ENCODE data around the gene CPN2.

The CPN2 gene

DNA sequence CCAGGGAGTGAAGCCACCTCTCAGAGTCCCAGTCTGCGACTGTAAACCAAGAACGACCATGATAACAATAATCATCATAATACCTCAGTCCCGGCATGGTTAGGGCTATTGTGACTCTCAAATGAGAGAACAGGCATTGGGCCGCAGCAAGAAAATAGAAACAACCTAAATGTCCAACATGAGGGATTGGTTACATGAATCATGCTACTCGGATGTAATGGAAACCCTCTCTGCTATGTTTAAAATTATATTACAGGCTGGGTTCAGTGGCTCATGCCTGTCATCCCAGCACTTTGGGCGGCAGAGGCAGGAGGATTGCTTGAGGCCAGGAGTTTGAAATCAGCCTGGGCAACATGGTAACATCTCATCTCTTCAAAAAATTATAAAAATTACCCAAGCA, 2.8 kb downstream of the CPN2 start:
- ATAC-seq: no peak
- Mint-ChIP-seq H3K36me3 (no peaks in the 10 kb centered on the region), H3K4me1 (peaks cover 6% of the 10 kb centered on the region)

GRCh38 chr3:194346621-194347020, 4.5 kb downstream of the CPN2 start:
- H3K4me1 Mint-ChIP-seq: peaks cover 6% of the 10 kb centered on the region
- H3K9me3 Mint-ChIP-seq: no peaks in the 10 kb centered on the region
- no peaks in the 10 kb centered on the region for H3K36me3 Mint-ChIP-seq
- H3K27me3 Mint-ChIP-seq: peaks cover 42% of the 10 kb centered on the region
- no peak for ATAC-seq
- no peak overlapping the region for H3K27ac Mint-ChIP-seq
- no peak overlapping the region for H3K4me3 Mint-ChIP-seq

More for the DNA sequence above, 2.8 kb downstream of the CPN2 start:
- no peaks in the 10 kb centered on the region for H3K9me3 Mint-ChIP-seq
- H3K27ac Mint-ChIP-seq: no peak overlapping the region
- H3K4me3 Mint-ChIP-seq: no peak overlapping the region
- peaks cover 27% of the 10 kb centered on the region for H3K27me3 Mint-ChIP-seq

GRCh38 chr3:194346035-194346434, 5.1 kb downstream of the CPN2 start:
- Mint-ChIP-seq H3K36me3 (no peaks in the 10 kb centered on the region), H3K9me3 (no peaks in the 10 kb centered on the region), H3K27ac (no peak overlapping the region), H3K4me3 (no peak overlapping the region), H3K27me3 (peaks cover 47% of the 10 kb centered on the region), H3K4me1 (peaks cover 6% of the 10 kb centered on the region)
- ATAC-seq: no peak

DNA sequence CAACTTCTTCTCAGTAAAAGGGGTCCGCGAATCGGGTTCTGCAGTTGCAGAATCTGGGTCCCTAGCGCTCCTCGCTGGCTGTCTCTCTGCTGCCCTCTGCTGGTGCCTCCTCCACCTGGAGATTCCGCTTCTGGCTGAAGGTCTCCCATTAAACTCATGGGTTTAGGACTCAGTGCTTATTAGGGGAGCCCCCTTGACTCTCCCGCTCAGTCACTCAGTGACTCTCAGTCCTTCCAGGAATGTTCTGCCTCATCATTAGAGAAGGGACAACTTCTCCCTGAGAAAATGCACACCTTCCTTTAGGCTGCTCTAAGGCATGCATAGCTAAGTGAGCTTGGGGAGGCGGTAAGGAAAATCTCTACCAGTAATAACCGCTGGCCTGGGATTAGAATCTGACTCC, 7.1 kb downstream of the CPN2 start:
- peaks cover 6% of the 10 kb centered on the region for H3K4me1 Mint-ChIP-seq
- peak; percentile 62 for ATAC-seq
- no peak overlapping the region for H3K4me3 Mint-ChIP-seq
- H3K9me3 Mint-ChIP-seq: no peaks in the 10 kb centered on the region
- peaks cover 48% of the 10 kb centered on the region for H3K27me3 Mint-ChIP-seq
- H3K27ac Mint-ChIP-seq: no peak overlapping the region
- H3K36me3 Mint-ChIP-seq: no peaks in the 10 kb centered on the region

- Mint-ChIP-seq H3K27ac (no peak overlapping the region), H3K27me3 (peaks cover 48% of the 10 kb centered on the region), H3K4me3 (no peak overlapping the region), H3K4me1 (peaks cover 6% of the 10 kb centered on the region), H3K36me3 (no peaks in the 10 kb centered on the region), H3K9me3 (no peaks in the 10 kb centered on the region)
- no peak for ATAC-seq
These were observed 7.6 kb downstream of the CPN2 start for GRCh38 chr3:194343561-194343893.

DNA sequence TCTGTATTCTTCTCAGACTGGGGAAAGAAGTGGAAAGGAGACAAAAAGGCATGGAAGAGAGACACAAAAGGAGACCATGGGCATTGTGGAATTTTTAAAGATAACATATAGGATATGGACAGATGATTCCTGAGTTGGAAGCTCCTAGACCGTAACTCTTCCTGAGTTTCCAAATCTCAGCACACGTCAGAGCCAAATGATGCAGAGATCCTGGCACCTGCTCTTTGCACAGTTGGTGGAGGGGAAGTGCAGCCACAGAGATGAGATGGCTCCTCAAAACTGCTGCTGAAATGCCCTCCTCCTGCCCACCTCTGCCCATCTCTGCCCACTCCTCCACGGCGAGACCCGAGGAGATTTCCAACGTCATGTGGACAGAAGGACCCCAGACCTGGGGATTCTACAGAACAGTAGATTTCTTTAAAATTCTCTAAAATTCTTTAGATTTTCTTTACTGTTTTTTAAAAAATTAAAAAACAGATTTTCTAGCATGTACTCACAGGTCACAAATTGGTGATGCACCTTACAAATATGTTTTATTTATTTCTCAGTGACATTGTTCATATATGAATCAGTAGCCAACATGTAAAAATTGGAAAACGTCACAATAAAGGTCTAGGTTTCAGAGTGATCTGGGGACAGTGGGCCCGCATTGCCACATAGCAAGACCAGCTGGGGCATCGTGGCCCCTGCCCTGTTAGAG, 8.1 kb downstream of the CPN2 start:
- Mint-ChIP-seq H3K9me3 (no peaks in the 10 kb centered on the region), H3K27me3 (peaks cover 48% of the 10 kb centered on the region), H3K27ac (no peak overlapping the region), H3K4me1 (peaks cover 6% of the 10 kb centered on the region), H3K36me3 (no peaks in the 10 kb centered on the region), H3K4me3 (no peak overlapping the region)
- no peak for ATAC-seq

GRCh38 chr3:194340757-194341400, 10.2 kb downstream of the CPN2 start:
- H3K27ac Mint-ChIP-seq: no peak overlapping the region
- no peak overlapping the region for H3K4me3 Mint-ChIP-seq
- no peaks in the 10 kb centered on the region for H3K36me3 Mint-ChIP-seq
- peaks cover 6% of the 10 kb centered on the region for H3K4me1 Mint-ChIP-seq
- H3K27me3 Mint-ChIP-seq: peaks cover 53% of the 10 kb centered on the region
- ATAC-seq: no peak
- H3K9me3 Mint-ChIP-seq: no peaks in the 10 kb centered on the region

DNA sequence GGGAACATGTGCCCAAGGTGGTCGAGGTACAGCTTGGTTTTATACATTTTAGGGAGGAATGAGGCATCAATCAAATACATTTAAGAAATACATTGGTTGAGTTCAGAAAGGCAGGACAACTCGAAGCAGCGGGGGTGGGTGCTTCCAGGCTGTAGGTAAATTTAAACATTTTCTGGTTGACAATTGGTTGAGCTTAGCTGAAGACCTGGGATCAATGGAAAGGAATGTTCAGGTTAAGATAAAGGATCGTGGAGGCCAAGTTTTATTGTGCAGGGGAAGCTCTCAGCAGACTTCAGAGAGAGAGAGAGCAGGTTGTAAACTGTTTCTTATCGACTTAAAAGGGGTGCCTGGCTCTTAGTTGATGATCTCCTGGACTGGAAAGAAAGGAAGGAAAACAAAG, 11.3 kb downstream of the CPN2 start:
- Mint-ChIP-seq H3K36me3 (no peaks in the 10 kb centered on the region), H3K27me3 (peaks cover 52% of the 10 kb centered on the region), H3K27ac (no peak overlapping the region), H3K4me3 (no peak overlapping the region), H3K4me1 (peaks cover 6% of the 10 kb centered on the region), H3K9me3 (no peaks in the 10 kb centered on the region)
- ATAC-seq: no peak

GRCh38 chr3:194339356-194339755, 11.8 kb downstream of the CPN2 start:
- H3K4me3 Mint-ChIP-seq: no peak overlapping the region
- peaks cover 6% of the 10 kb centered on the region for H3K4me1 Mint-ChIP-seq
- H3K27ac Mint-ChIP-seq: no peak overlapping the region
- peaks cover 52% of the 10 kb centered on the region for H3K27me3 Mint-ChIP-seq
- no peaks in the 10 kb centered on the region for H3K36me3 Mint-ChIP-seq
- no peaks in the 10 kb centered on the region for H3K9me3 Mint-ChIP-seq
- no peak for ATAC-seq

DNA sequence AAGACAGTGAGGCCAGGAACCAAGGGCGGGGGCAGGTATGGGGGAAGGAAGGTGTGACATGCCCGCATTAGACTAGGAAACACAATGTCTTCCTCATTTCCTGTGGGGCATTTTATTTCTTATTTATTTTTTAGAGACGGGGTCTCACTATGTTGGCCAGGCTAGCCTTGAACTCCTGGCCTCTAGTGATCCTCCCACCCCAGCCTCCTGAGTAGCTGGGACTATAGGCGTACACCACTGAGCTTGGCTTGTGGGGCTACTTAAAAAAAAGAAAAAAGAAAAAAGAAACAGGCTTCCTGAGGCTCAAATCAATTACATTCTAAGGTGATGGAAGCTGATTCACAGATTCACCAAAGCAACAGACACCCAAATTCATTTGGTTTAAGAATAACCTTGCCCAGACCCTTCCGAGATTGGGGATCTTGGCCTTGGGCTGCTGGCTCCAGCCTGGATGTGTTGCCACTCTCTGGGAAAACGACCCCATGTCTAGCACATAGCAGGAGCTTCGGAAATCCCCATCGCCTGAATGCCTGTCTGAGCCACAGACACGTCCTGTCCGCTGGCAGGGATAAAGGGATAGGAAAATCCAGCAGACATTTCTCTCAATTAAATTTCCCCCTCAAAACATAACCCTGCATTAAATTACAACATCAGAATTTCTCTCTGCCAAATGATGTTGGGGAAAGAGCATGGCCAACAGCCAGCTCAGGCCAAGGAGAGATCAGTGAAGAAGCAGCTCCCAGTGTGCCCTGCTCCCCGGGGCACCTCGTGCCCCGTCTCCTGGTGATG, 13.0 kb downstream of the CPN2 start:
- Mint-ChIP-seq H3K4me3 (no peak overlapping the region), H3K4me1 (peaks cover 10% of the 10 kb centered on the region), H3K27me3 (peaks cover 55% of the 10 kb centered on the region), H3K27ac (no peak overlapping the region), H3K36me3 (no peaks in the 10 kb centered on the region), H3K9me3 (no peaks in the 10 kb centered on the region)
- no peak for ATAC-seq

DNA sequence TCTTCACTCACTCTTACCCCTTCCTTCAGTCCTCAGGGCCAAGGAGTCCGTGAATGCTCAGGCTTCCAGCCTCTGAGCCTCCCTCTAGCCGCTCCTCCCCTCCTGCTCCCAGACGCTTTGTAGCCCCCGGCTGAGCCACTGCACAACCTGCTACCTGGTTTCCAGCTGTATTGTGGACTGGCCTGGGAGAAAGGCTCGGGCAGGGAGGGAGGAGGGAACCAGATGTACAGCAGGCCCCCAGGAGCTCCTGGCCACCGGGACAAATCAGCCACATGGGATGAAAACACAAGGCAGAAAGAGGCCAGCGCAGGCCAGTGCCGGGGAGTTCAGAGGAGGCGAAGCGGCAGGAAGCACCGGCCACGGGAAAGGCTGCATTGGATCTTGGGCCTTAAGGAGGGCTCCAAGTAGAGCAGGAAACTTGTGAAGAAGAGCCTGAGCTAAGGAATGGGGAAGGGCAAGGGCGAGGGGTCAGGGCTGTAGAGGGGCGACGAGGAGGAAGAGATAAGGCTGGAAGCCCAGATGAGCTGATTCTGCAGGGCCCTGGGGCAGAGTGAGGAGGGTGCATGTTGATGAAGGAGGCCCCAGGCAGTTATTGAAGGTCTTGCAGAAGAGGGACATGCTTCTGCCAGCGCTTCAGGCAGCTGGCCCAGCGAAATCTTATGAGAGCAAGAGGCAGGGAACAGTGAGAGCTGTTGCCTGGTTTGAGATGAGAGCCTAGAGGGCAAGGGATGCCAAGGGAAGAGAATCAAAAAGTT, 14.3 kb downstream of the CPN2 start:
- Mint-ChIP-seq H3K27ac (no peak overlapping the region), H3K36me3 (no peaks in the 10 kb centered on the region), H3K4me3 (no peak overlapping the region), H3K27me3 (peaks cover 55% of the 10 kb centered on the region), H3K9me3 (no peaks in the 10 kb centered on the region), H3K4me1 (peaks cover 11% of the 10 kb centered on the region)
- no peak for ATAC-seq

DNA sequence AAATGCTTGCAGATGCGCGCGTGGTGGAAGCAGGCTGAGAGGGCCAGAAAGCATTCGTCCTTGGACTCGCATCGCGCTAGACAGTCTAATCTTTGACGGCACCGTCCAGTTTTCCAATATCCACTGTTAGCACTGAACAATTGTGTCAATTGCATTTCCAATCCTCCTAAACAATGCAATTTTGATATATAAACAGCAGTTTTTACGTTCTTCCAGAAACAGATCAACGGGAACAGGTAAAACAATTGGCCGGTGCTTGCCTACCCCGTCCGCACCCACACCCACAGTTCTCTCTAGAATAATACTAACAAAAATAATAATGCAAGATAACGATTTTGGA, 17.2 kb downstream of the CPN2 start:
- Mint-ChIP-seq H3K4me3 (peak overlapping the region; percentile 82), H3K27me3 (peaks cover 65% of the 10 kb centered on the region), H3K4me1 (peaks cover 11% of the 10 kb centered on the region), H3K9me3 (no peaks in the 10 kb centered on the region), H3K36me3 (no peaks in the 10 kb centered on the region), H3K27ac (no peak overlapping the region)
- no peak for ATAC-seq

DNA sequence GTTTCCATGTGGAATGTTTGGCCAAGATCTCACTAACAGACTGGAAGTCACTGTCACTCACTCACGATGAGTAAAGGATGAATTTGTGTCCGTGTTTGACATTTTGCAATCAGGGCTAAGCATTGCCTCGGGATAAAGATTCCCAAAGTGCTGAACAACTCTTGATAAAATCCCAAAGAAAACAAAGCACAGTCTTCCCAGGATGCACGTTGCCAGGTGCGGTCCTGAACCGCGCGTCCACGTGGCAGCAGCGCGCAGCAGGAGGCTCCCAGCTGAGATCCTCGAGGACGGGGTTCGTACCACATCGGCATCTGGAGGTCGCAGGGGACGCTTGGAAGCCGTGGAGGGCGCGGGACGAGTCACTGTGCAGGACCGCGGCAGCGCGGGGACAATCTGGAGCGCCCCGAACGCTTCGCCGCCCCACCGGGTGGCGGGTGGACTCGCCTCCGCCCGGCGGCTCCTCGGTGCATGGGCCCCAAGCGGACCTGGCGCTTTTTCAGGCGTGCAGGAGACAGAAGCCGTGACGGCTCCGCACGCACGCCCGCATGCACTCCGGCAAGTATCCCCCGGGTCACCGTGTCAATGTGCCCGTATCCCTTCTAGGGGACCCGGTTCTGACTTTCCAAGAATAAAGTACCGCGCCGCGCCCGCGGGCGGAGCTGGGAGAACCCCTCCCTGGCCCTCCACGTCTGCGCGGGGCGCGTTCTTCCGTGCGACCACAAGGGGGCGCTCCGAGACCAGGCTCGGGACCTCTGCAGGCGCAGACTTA, 17.7 kb downstream of the CPN2 start:
- Mint-ChIP-seq H3K4me3 (peak overlapping the region; percentile 82), H3K4me1 (peaks cover 11% of the 10 kb centered on the region), H3K27me3 (peaks cover 65% of the 10 kb centered on the region), H3K27ac (no peak overlapping the region), H3K9me3 (no peaks in the 10 kb centered on the region), H3K36me3 (no peaks in the 10 kb centered on the region)
- peak; percentile 93 for ATAC-seq

DNA sequence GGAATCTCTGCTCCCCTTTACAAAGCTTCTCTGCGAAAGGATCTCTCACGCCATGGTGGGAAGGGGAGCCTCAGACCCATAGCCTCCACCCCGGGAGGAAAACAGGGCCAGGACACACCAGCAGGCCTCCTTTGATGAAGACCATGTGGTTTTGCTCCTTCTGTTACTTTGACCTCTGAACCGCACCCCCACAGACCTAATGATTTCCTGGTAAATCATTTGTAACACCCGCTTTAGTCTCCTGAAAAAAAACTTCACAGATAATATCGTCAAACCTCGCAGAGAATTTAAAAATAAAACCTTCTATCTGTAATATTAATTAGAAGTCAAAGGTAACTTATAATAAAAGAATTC, 18.3 kb downstream of the CPN2 start:
- no peak overlapping the region for H3K27ac Mint-ChIP-seq
- no peak for ATAC-seq
- H3K4me3 Mint-ChIP-seq: no peak overlapping the region

DNA sequence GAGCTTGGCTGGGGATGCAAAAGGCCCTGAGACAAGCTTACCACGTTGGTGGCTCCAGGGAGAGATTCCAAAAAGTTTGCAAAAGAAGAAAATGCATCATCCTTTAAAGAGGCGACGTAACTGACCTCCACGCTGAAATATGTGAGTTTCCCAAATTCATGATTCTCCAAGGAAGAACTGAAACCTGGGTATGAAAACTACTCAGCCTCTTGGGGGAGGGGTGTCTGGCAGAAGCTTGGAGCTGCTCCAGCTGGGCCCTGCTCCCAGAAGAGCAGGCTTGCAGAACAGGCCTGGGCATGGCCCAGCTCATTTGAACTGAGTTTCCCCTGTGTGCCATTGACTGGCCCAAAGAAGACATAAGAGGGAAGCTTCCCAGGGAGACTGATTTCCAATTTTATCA, 20.5 kb downstream of the CPN2 start:
- no peaks in the 10 kb centered on the region for H3K36me3 Mint-ChIP-seq
- H3K27me3 Mint-ChIP-seq: peaks cover 46% of the 10 kb centered on the region
- H3K4me3 Mint-ChIP-seq: no peak overlapping the region
- ATAC-seq: no peak
- no peak overlapping the region for H3K27ac Mint-ChIP-seq
- peaks cover 11% of the 10 kb centered on the region for H3K4me1 Mint-ChIP-seq
- H3K9me3 Mint-ChIP-seq: no peaks in the 10 kb centered on the region

More for the DNA sequence above, 18.3 kb downstream of the CPN2 start:
- no peaks in the 10 kb centered on the region for H3K9me3 Mint-ChIP-seq
- H3K36me3 Mint-ChIP-seq: no peaks in the 10 kb centered on the region
- H3K27me3 Mint-ChIP-seq: peaks cover 65% of the 10 kb centered on the region
- H3K4me1 Mint-ChIP-seq: peaks cover 11% of the 10 kb centered on the region
